GM18951 (cell line): Measurements from ENCODE around the gene TLCD1.
A peak's percentile ranks its signal among the peaks of the same experiment; 100 is the strongest.
"Not testable (repeated sequence)": the region's sequence is repeated elsewhere in the genome, so short reads cannot be mapped to it uniquely, and the experiment has no call there.

Experiments used
- POLR2A ChIP-seq: IDR thresholded peaks from 4 replicates; pipeline ENCODE4 v1.6.1; 2011; ENCODE audit warnings: mild to moderate bottlenecking; ENCODE audit not compliant: insufficient read length, insufficient read depth; ENCODE audit errors: extremely low read depth
- in situ Hi-C: fragments of 300-500 bp; cut with MboI; formaldehyde crosslinking; loops from one replicate; pipeline ENCODE4 v1.12.0; 2022; ENCODE audit warnings: low sequenced_read_pairs, mixed read lengths, inconsistent platforms; ENCODE audit not compliant: unreplicated experiment

TLCD1 gene

GRCh38 chr17:28744104-28744971, 18.3 kb upstream of the TLCD1 start:
- in situ Hi-C loops: no loop called here
- TF ChIP-seq POLR2A: no peak

GRCh38 chr17:28743243-28744103, 17.4 kb upstream of the TLCD1 start, which contains the start of gene TRAF4:
TSS of gene TRAF4 (plus strand) at chr17:28744011. CDS start at chr17:28744113, 102 bp downstream.
- TF ChIP-seq POLR2A: peak; percentile 99
- in situ Hi-C loops: no loop called here

- in situ Hi-C loops: no loop called here
- no peak for TF ChIP-seq POLR2A
These were observed 15.6 kb upstream of the TLCD1 start for GRCh38 chr17:28741358-28742349.

GRCh38 chr17:28740406-28741357, 14.6 kb upstream of the TLCD1 start:
- no peak for TF ChIP-seq POLR2A
- in situ Hi-C loops: no loop called here

GRCh38 chr17:28738680-28739384, 12.8 kb upstream of the TLCD1 start:
- no peak for TF ChIP-seq POLR2A
- in situ Hi-C loops: no loop called here

GRCh38 chr17:28737770-28738679, 12.0 kb upstream of the TLCD1 start:
- in situ Hi-C loops: no loop called here
- TF ChIP-seq POLR2A: peak; percentile 72

GRCh38 chr17:28737316-28737715, 11.3 kb upstream of the TLCD1 start:
- TF ChIP-seq POLR2A: no peak
- in situ Hi-C loops: no loop called here

GRCh38 chr17:28735913-28736769, 10.1 kb upstream of the TLCD1 start:
- in situ Hi-C loops: not testable (repeated sequence)

GRCh38 chr17:28735242-28735722, 9.2 kb upstream of the TLCD1 start:
- in situ Hi-C loops: no loop called here
- no peak for TF ChIP-seq POLR2A
